H9 (cell line): ENCODE measurements around the gene TUBA3E. TPM values are rescaled to one million over a fixed set of nuclear protein-coding genes. Genes with fewer than 3 reads are reported as not detected.
A peak's percentile ranks its signal among the peaks of the same experiment; 100 is the strongest.

Source experiments
- DNase-seq: peaks from one replicate; pipeline ENCODE4 v3.0.0-alpha.2; 2017
- H2AFZ ChIP-seq: one replicate; pipeline ENCODE4 v1.6.1; 2013; ENCODE audit warnings: mild to moderate bottlenecking, low read length, control low read depth, moderate library complexity
- H2AK5ac ChIP-seq: 2 replicates; pipeline ENCODE4 v1.6.1; 2013; ENCODE audit warnings: low read length, control low read depth, mixed read lengths; ENCODE audit not compliant: insufficient read length
- H2BK120ac ChIP-seq: one replicate; pipeline ENCODE4 v1.6.1; 2013; ENCODE audit warnings: low read depth, mild to moderate bottlenecking, low read length, control low read depth, inconsistent platforms; ENCODE audit not compliant: poor library complexity, severe bottlenecking
- H2BK12ac ChIP-seq: 2 replicates; pipeline ENCODE4 v1.6.1; 2013; ENCODE audit warnings: low read length, control low read depth, mixed read lengths, low read depth; ENCODE audit not compliant: insufficient read length
- H2BK15ac ChIP-seq: 2 replicates; pipeline ENCODE4 v1.6.1; 2013; ENCODE audit warnings: low read depth, low read length, control low read depth
- H2BK20ac ChIP-seq: one replicate; pipeline ENCODE4 v1.6.1; 2013; ENCODE audit warnings: low read depth, mild to moderate bottlenecking, low read length, control low read depth, inconsistent platforms; ENCODE audit not compliant: poor library complexity, severe bottlenecking
- H2BK5ac ChIP-seq: 2 replicates; pipeline ENCODE4 v1.6.1; 2013; ENCODE audit warnings: low read length, control low read depth, mixed read lengths; ENCODE audit not compliant: insufficient read length
- H3K14ac ChIP-seq: 2 replicates; pipeline ENCODE4 v1.6.1; 2013; ENCODE audit warnings: low read length, control low read depth; ENCODE audit not compliant: insufficient read depth
- H3K18ac ChIP-seq: 2 replicates; pipeline ENCODE4 v1.6.1; 2013; ENCODE audit warnings: low read depth, mild to moderate bottlenecking, mixed read lengths, low read length, control low read depth; ENCODE audit not compliant: insufficient read length
- H3K23ac ChIP-seq: 2 replicates; pipeline ENCODE4 v1.6.1; 2013; ENCODE audit warnings: low read length, control low read depth, mixed read lengths, low read depth; ENCODE audit not compliant: insufficient read length
- H3K23me2 ChIP-seq: 2 replicates; pipeline ENCODE4 v1.6.1; 2013; ENCODE audit warnings: low read depth, mild to moderate bottlenecking, mixed read lengths, low read length, control low read depth; ENCODE audit not compliant: insufficient read length, poor library complexity, severe bottlenecking
- H3K27ac ChIP-seq: 2 replicates; pipeline ENCODE4 v1.5.1; 2013; ENCODE audit warnings: low read length, control low read depth, mixed read lengths, low read depth; ENCODE audit not compliant: insufficient read length
- H3K27me3 ChIP-seq: 2 replicates; pipeline ENCODE4 v1.6.1; 2013; ENCODE audit warnings: low read length, control low read depth, inconsistent platforms; ENCODE audit not compliant: insufficient read depth
- H3K4ac ChIP-seq: 2 replicates; pipeline ENCODE4 v1.6.1; 2013; ENCODE audit warnings: low read depth, mild to moderate bottlenecking, control low read depth, inconsistent platforms, low read length, moderate library complexity
- H3K4me1 ChIP-seq: 2 replicates; pipeline ENCODE4 v1.6.1; 2013; ENCODE audit warnings: low read length, control low read depth, inconsistent platforms; ENCODE audit not compliant: insufficient read depth
- H3K4me2 ChIP-seq: 2 replicates; pipeline ENCODE4 v1.6.1; 2013; ENCODE audit warnings: low read length, control low read depth, mixed read lengths; ENCODE audit not compliant: insufficient read length, insufficient read depth
- H3K56ac ChIP-seq: 2 replicates; pipeline ENCODE4 v1.6.1; 2013; ENCODE audit warnings: low read depth, mild to moderate bottlenecking, mixed read lengths, low read length, control low read depth; ENCODE audit not compliant: insufficient read length
- H3K79me1 ChIP-seq: 2 replicates; pipeline ENCODE4 v1.6.1; 2013; ENCODE audit warnings: low read depth, mild to moderate bottlenecking, moderate library complexity, low read length, control low read depth, inconsistent platforms; ENCODE audit not compliant: insufficient read depth, poor library complexity, severe bottlenecking
- H3K79me2 ChIP-seq: 2 replicates; pipeline ENCODE4 v1.6.1; 2013; ENCODE audit warnings: low read length, control low read depth, inconsistent platforms; ENCODE audit not compliant: insufficient read depth
- H3K9ac ChIP-seq: 2 replicates; pipeline ENCODE4 v1.6.1; 2013; ENCODE audit warnings: low read length, control low read depth, mixed read lengths; ENCODE audit not compliant: insufficient read length; ENCODE audit errors: extremely low read depth
- H3K9me3 ChIP-seq: one replicate; pipeline ENCODE4 v1.6.1; 2013; ENCODE audit warnings: low read depth, low read length, inconsistent platforms; ENCODE audit not compliant: control insufficient read depth
- H3T11ph ChIP-seq: one replicate; pipeline ENCODE4 v1.6.1; 2013; ENCODE audit warnings: mild to moderate bottlenecking, low read length, control low read depth, inconsistent platforms
- H4K20me1 ChIP-seq: one replicate; pipeline ENCODE4 v1.6.1; 2013; ENCODE audit not compliant: control insufficient read depth, insufficient read length, insufficient read depth
- H4K5ac ChIP-seq: 2 replicates; pipeline ENCODE4 v1.6.1; 2013; ENCODE audit warnings: low read depth, mild to moderate bottlenecking, mixed read lengths, low read length, control low read depth; ENCODE audit not compliant: insufficient read length
- H4K8ac ChIP-seq: replicated peaks from 2 replicates; pipeline ENCODE4 v1.6.1; 2013; ENCODE audit warnings: low read length, control low read depth, mixed read lengths, low read depth; ENCODE audit not compliant: insufficient read length
- H4K91ac ChIP-seq: 2 replicates; pipeline ENCODE4 v1.6.1; 2013; ENCODE audit warnings: low read depth, mild to moderate bottlenecking, moderate library complexity, mixed read lengths, low read length, control low read depth; ENCODE audit not compliant: insufficient read length
- H3K27ac Mint-ChIP-seq, 3 experiments: 2 replicates in 2 of 3; 3 replicates in 1 of 3; pipeline ENCODE4 v1.8.0; 2020 to 2021; ENCODE audit warnings: mixed read lengths in 3 of 3, mild to moderate bottlenecking in 1 of 3, moderate library complexity in 1 of 3
- H3K27me3 Mint-ChIP-seq: 2 replicates; pipeline ENCODE4 v1.8.0; 2021; ENCODE audit warnings: low read depth, mild to moderate bottlenecking, moderate library complexity, mixed read lengths
- H3K36me3 Mint-ChIP-seq, 3 experiments: 2 replicates in 2 of 3; 3 replicates in 1 of 3; pipeline ENCODE4 v1.8.0; 2020 to 2021; ENCODE audit warnings: low read depth in 3 of 3, mixed read lengths in 3 of 3; ENCODE audit not compliant: insufficient read depth in 1 of 3
- H3K4me1 Mint-ChIP-seq, 2 experiments: 2 replicates each; pipeline ENCODE4 v1.8.0; 2020; ENCODE audit warnings: mixed read lengths in 2 of 2
- H3K4me3 Mint-ChIP-seq, 2 experiments: 2 replicates in 1 of 2; 3 replicates in 1 of 2; pipeline ENCODE4 v1.8.0; 2020 to 2021; ENCODE audit warnings: mild to moderate bottlenecking in 2 of 2, mixed read lengths in 2 of 2, moderate library complexity in 1 of 2
- H3K9me3 Mint-ChIP-seq, 2 experiments: 2 replicates in 1 of 2; 3 replicates in 1 of 2; pipeline ENCODE4 v1.8.0; 2020; ENCODE audit warnings: mild to moderate bottlenecking in 2 of 2, mixed read lengths in 2 of 2, moderate library complexity in 1 of 2
- WGBS: extraction: QIAGEN DNeasy Blood & Tissue Kit; methylation state at CpG from one replicate; pipeline ENCODE4 v1.1.7; 2013; ENCODE audit warnings: missing lambda C conversion rate, low lambda C conversion rate, mixed read lengths; ENCODE audit not compliant: insufficient read length; ENCODE audit errors: extremely low coverage; 5-methylcytosine and 5-hydroxymethylcytosine counted together
- total RNA-seq: library from RNA; stranded (reverse); gene quantifications from 2 replicates; pipeline ENCODE4 v1.2.1, GENCODE V29; 2021
- TF ChIP-seq, protein P1 (sequence below): fragments of 200-600 bp; sonication (generic); conservative IDR thresholded peaks from 3 replicates; pipeline ENCODE4 v1.8.0; 2021; ENCODE audit warnings: antibody characterized with exemption, mild to moderate bottlenecking

Gene TUBA3E
- total RNA-seq, 1 experiment from 2014 or later = 0.26 TPM

DNA sequence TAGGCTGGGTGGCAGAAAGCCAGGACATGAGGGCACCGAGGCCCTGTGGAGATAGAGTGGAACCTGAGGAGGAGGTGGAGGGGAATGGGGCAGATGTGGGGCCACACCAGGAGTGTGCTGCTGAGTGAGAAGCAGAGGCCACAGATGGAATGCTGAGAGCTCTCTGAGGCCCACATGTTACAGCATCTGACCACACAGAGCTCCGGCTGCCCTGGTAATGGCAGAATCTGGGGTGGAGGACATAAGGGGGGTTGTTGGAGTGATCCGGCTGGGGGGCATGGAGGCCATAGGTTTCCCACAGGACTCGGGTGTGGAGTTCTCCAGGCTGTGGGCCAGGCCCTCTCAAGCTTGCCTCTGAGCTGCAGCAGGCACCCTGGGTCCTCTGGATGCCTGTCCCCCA is 12.3 kb downstream of the TUBA3E start:
- Mint-ChIP-seq H3K4me3 (no peak overlapping the region), H3K36me3 (peaks cover 1 to 18% (median 14%) of the 10 kb centered on the region in 3 experiments; a peak in 5 of 7 replicates), H3K27ac (peak overlapping the region in 1 of 3 experiments; percentile 48; a peak in 1 of 7 replicates), H3K9me3 (no peaks in the 10 kb centered on the region), H3K27me3 (no peaks in the 10 kb centered on the region), H3K4me1 (peaks cover 4 to 13% of the 10 kb centered on the region in 2 experiments; a peak in 3 of 4 replicates)
- H3K9ac ChIP-seq = no peak overlapping the region
- H2BK20ac ChIP-seq = no peak overlapping the region
- no peaks in the 10 kb centered on the region for H3K23me2 ChIP-seq
- no peak overlapping the region for H2AFZ ChIP-seq
- H2BK12ac ChIP-seq = no peak overlapping the region
- H2AK5ac ChIP-seq = no peak overlapping the region
- no peak for DNase-seq
- H2BK15ac ChIP-seq = no peak overlapping the region
- H4K20me1 ChIP-seq = no peaks in the 10 kb centered on the region
- no CpG with 5 or more reads among the region's 4 CpGs for WGBS
- TF ChIP-seq, protein P1, sequence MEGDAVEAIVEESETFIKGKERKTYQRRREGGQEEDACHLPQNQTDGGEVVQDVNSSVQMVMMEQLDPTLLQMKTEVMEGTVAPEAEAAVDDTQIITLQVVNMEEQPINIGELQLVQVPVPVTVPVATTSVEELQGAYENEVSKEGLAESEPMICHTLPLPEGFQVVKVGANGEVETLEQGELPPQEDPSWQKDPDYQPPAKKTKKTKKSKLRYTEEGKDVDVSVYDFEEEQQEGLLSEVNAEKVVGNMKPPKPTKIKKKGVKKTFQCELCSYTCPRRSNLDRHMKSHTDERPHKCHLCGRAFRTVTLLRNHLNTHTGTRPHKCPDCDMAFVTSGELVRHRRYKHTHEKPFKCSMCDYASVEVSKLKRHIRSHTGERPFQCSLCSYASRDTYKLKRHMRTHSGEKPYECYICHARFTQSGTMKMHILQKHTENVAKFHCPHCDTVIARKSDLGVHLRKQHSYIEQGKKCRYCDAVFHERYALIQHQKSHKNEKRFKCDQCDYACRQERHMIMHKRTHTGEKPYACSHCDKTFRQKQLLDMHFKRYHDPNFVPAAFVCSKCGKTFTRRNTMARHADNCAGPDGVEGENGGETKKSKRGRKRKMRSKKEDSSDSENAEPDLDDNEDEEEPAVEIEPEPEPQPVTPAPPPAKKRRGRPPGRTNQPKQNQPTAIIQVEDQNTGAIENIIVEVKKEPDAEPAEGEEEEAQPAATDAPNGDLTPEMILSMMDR = no peak
- no peak overlapping the region for H4K5ac ChIP-seq
- no peak overlapping the region for H3K4me2 ChIP-seq
- no peak overlapping the region for H3K27ac ChIP-seq
- H3K79me1 ChIP-seq = no peaks in the 10 kb centered on the region
- no peak overlapping the region for H2BK5ac ChIP-seq
- H3T11ph ChIP-seq = no peak overlapping the region
- H3K79me2 ChIP-seq = peaks cover 2% of the 10 kb centered on the region; the same call in 1 of the 2 replicates
- H3K4ac ChIP-seq = no peak overlapping the region
- no peak overlapping the region for H3K56ac ChIP-seq
- no peaks in the 10 kb centered on the region for H3K9me3 ChIP-seq
- no peak overlapping the region for H4K8ac ChIP-seq
- no peak overlapping the region for H4K91ac ChIP-seq
- no peaks in the 10 kb centered on the region for H3K4me1 ChIP-seq
- no peak overlapping the region for H3K18ac ChIP-seq
- no peak overlapping the region for H2BK120ac ChIP-seq
- H3K23ac ChIP-seq = no peak overlapping the region
- H3K27me3 ChIP-seq = no peaks in the 10 kb centered on the region
- no peak overlapping the region for H3K14ac ChIP-seq
